GM21360 (cell line): ENCODE results near the gene KRT28.
"Not testable (repeated sequence)": the region's sequence is repeated elsewhere in the genome, so short reads cannot be mapped to it uniquely, and the experiment has no call there.

Experiments used
- ATAC-seq: cut with Tn5 transposase; IDR thresholded peaks from one replicate; pipeline ENCODE4 v1.9.1; 2021; ENCODE audit warnings: mild to moderate bottlenecking, moderate library complexity; ENCODE audit not compliant: unreplicated experiment

Gene KRT28

DNA sequence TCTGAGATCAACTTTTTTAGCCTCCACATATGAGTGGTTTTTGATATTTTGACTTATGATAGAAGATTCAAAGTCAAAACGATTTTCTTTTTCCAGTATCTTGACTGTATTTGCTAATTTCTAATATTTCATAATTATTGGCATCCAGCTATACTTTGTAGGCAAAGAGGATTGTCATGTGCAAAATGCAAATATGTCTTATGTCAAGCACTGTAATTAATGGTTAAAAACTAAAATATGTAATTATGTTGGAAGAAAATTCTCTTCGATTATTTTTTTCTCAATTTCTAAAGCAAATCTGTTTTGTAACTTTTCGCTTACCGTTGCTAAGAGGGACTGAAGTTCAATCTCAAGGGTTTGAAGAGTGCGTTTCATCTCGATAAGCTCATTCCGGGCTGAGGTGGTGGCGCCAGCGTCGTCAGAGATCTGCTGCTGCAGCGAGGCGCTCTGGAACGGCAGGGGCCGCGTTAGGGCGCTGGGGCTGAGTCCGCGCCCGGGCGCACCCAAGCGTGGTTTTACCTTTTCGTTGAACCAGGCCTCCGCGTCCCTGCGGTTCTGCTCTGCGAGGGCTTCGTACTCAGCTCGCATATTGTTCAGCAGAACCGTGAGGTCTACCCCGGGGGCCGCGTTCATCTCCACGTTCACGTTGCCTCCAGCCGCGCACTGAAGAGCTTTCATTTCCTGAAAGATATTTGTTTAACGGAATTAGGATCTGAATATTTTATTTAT is 20.4 kb downstream of the KRT28 start:
- ATAC-seq: no peak

DNA sequence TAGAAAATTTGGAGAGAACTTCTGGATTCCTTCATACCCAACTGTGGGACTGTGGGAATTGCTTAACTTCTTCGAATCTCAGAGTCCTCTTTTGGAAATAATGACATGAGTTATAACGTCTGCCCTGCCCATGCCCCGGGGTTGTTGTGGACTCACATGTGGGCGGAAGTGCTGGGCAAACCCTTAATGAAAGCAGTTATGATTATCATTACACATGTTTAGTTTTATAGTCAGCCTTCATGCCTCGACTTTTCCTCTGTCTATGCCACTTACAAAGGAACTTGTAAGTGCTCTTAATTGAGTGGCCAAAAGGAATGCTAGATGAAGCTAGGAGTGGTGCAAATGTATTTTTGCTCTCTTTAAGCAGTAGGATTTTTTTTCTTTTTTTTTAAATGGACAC is 21.3 kb downstream of the KRT28 start:
- no peak for ATAC-seq

DNA sequence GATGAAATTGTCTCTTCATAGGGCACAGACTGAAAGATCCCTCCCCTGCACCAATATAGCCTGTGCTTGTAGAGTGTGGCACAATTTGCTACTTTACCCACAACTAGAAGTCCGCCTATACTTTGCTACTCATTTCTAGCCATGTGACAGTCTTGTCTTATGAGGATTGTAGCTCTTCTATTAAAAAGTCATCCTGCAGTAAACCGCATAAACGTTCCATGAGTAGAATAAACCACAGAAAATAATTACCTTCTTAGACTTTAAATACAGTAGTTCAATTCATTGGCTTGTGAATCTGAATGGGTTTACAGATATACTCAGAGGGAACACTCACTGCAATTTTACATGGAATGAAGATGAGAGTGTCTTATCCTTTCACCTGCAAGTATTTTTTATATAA is 21.8 kb downstream of the KRT28 start:
- no peak for ATAC-seq

DNA sequence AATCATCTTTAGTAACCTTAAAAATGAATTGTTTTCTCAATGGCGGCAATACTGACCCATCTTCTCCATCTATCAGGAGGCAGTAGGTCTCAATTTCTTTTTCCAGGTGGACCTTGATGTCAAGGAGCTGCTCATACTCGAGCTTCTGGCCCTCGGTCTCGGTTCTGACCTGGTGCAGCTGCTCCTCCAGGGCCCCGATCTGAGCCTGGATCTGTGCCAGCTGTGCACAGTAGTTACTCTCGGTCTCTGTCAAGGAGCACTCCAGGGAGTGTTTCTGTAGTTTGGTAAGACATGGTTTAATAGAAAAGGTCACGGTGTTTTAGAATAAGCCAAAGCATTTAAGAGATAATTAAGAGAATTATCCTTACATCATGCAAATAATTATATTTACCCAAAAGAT is 22.3 kb downstream of the KRT28 start:
- no peak for ATAC-seq

DNA sequence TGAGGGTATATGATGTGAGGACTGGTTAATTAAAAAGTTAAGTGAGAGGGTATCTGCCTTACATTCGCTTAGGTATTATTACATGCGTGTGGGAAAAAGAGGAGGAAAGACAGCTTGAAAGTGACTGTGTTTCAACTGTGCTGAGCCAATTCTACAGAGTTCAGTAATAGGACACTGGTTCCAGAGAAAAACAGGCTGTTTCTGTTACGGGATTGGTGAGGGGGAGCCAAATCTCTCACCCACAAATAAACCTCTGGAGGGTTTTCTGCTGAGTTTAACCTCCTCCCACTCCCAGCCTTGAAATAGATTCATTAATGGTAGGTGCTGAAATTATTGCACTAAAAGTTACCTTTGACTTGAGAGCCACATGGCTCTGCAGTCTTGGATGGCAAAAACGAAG is 23.8 kb downstream of the KRT28 start:
- ATAC-seq: no peak

DNA sequence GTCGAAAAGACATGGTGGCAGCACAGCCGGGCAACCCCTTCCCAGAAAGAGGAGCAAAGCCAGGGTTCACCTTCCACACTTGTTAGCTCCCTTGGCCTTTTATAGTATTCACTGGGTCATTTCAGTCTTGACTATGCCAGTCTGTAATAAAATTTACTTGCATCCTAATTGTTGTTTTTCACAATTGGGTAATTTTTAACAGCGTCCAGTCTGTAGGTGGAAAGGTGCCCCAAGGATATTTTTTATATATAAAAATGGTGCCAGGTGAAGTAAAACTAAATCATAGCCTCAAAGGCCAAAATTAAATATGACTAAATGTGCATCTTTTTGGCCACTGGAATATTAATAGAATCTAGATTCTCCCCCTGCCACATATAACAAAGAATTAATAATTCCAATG is 27.7 kb downstream of the KRT28 start, which contains the start of gene KRT26:
Gene KRT26 (minus strand): TSS at position 101 of the 400 bp plus-strand sequence. CDS start 88 bp downstream, at position 13.
- no peak for ATAC-seq

DNA sequence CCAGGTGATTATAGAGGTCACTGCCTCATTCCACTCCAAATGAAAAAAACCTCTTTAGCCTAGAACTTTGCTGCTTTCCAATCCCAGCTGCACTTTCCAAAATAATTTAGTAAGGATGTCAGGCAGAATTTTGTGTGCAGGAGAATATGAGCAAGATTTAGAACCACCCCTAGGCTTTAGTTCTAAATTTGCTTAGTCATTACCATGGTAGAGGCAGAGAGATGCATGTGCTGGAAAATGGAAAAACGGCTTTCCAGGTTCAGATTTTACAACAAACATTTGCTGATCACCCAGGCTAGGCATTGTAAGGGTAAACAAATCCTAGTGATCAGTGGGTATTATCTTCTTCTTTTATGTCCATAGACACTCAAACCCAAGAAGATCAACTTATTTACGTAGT is 34.1 kb downstream of the KRT28 start:
- ATAC-seq: no peak

DNA sequence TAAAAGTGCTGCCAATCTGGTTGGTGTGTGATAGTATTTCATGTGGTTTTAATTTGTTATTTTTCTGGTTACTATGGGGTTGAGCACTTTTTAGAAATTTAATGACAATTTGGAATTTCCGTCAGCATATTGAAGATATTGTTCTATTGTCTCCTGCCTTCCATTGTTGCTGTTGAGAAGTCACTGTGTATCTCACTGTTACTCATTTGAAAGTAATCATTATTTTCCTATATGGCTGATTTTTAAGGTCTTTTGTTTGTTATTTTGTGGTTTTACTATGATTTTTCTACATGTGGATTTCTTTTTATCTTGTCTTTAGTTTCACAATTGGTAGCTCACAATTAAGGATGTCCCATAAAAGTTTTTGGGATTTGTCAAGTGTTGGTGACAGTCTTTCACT is 36.0 kb downstream of the KRT28 start:
- ATAC-seq: no peak

DNA sequence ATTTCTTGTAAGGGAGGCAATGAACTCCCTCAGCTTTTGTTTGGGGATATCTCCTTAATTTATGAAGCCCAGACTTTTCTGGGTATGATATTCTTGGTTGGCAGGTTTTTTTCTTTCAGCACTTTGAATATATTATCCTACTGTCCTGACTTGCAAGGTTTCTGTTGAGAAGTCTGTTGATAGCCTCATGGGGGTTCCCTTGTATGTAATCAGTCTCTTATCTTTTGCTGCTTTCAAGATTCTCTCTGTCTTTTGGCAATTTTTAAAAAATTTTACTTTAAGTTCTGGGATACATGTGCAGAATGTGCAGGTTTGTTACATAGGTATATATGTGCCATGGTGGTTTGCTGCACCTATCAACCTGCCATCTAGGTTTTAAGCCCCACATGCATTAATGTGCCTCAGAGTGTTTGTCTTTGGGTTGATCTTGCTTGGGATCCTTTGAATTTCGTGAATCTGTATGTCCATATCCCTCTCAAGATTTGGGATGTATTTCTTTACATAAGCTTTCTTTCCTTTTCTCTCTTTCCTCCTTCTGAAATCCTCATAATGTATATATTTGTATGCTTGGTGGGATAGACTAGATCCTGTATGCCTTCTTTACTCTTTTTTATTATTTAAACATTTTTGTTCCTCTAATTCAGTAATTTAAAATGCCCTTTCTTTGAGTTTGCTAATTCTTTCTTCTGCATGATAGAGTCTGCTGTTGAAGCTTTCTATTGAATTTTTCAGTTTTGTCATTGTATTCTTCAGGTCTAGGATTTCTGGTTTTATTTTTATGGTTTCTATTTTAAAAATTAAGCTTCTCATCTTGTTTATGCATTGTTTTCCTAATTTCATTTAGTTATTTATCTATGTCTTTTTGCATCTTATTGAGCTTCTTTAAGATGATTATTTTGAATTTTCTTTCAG is 39.4 kb downstream of the KRT28 start:
- ATAC-seq: no peak

DNA sequence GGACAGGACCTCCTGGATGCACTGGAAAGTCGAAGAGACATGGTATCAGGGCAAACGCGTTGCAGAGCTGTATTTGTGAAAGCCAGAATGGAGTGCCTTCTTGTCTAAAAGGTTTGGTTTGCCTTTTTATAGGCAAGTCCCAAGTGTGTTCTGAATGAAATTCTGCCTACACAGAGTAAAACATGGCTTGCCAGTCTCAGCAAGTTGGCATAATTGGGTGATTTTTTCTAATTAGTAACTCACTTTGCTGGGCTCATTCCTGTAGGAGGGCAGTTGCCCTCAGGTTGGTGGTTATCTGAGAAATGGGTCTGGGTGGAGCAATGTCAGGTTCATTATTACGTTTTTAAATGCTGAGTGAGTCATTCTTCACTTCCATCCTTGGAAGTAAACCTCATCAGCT is 44.5 kb downstream of the KRT28 start, which contains the start of gene KRT25:
Gene KRT25 (minus strand): TSS at position 101 of the 400 bp plus-strand sequence. CDS start 60 bp downstream, at position 41.
- ATAC-seq: no peak

DNA sequence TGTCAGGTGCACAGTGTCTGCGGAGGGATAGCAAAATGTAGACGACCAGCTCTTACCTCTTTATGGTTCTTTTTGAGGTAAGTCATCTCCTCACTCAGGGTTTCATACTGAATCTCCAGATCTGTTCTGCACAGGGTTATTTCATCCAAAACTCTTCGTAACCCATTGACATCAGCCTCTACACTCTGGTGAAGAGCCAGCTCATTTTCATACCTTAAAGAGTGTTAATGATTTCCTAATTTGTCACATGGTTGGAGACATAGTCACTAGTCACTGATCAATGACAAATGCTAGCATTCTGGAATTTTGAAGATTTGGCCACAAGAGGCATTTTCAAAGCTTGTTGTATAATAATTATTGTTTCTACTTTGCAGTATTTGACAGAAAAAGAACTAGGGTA is 46.0 kb downstream of the KRT28 start:
- ATAC-seq: no peak

DNA sequence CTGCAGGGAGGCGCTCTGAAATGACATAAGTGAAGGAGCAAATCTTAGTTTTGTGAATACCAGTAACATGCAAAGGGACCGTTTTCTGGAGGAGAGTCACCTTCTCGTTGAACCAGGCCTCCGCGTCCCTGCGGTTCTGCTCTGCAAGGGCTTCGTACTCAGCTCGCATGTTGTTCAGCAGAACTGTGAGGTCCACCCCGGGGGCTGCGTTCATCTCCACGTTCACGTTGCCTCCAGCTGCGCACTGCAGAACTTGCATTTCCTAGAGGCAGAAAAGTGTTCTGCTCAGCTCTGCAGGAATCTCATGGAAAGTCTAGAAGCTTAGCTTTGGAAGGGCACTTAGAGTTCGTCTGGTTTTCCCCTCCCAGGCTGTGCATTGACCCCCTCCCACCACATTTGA is 48.7 kb downstream of the KRT28 start:
- no peak for ATAC-seq

DNA sequence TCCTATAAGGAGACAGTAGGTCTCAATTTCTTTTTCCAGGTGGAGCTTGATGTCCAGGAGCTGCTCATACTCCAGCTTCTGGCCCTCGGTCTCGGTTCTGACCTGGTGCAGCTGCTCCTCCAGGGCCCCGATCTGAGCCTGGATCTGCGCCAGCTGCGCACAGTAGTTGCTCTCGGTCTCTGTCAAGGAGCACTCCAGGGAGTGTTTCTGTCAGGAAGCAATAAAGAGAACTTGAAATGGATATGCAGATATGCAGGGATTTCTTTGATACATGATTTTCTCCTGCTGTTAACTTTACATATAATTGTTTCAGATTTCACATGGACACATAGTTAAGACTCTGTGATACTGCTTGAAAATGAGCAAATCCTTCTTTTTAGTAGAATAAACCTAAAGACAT is 49.4 kb downstream of the KRT28 start:
- no peak for ATAC-seq

DNA sequence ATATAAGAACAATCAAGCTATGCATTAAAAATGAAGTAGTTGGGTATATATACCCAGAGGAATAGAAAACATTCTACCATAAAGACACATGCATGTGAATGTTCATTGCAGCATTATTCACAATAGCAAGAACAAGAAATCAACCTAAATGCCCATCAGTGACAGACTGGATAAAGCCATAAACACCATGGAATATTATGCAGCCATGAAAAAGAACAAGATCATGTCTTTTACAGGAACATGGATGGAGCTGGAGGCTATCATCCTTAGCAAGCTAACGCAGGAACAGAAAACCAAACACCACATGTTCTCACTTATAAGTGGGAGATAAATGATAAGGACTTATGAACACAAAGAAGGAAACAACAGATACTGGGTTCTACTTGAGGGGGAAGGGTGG is 51.1 kb downstream of the KRT28 start:
- ATAC-seq: not testable (repeated sequence)
